DMS 273 treated with DMSO at 0.1 percent for 48 hours (cell line): ENCODE measurements around the gene OR11H6.
"Not testable (repeated sequence)": the region's sequence is repeated elsewhere in the genome, so short reads cannot be mapped to it uniquely, and the experiment has no call there.

ENCODE experiments used
- DNase-seq: peaks from one replicate; lab custom pipeline; 2025; lab: John Stamatoyannopoulos, UW

Gene OR11H6

GRCh38 chr14:20223410-20223809, at the start of gene OR11H6:
OR11H6 (plus strand) TSS chr14:20223710; CDS start chr14:20223710, 0 bp downstream.
- DNase-seq = no peak

- not testable (repeated sequence) for DNase-seq
Observed at GRCh38 chr14:20174205-20174604, 49.3 kb upstream of the OR11H6 start.

- DNase-seq = no peak
Observed at GRCh38 chr14:20176330-20176729, 47.2 kb upstream of the OR11H6 start.

GRCh38 chr14:20177433-20177974, 46.0 kb upstream of the OR11H6 start:
- DNase-seq = no peak

- no peak for DNase-seq
Observed at GRCh38 chr14:20179218-20179617, 44.3 kb upstream of the OR11H6 start.

GRCh38 chr14:20179880-20180279, 43.6 kb upstream of the OR11H6 start:
- DNase-seq = no peak

- no peak for DNase-seq
Observed at GRCh38 chr14:20180486-20180885, 43.0 kb upstream of the OR11H6 start.

GRCh38 chr14:20184181-20184580, 39.3 kb upstream of the OR11H6 start:
- no peak for DNase-seq

GRCh38 chr14:20190596-20190995, 32.9 kb upstream of the OR11H6 start, which contains the start of gene OR11G2:
OR11G2 (plus strand) TSS chr14:20190896; CDS start chr14:20197438, 6,542 bp downstream.
- no peak for DNase-seq

GRCh38 chr14:20191396-20191795, 32.1 kb upstream of the OR11H6 start:
- DNase-seq = no peak

- no peak for DNase-seq
Observed at GRCh38 chr14:20194101-20194500, 29.4 kb upstream of the OR11H6 start.

- not testable (repeated sequence) for DNase-seq
Observed at GRCh38 chr14:20195170-20195569, 28.3 kb upstream of the OR11H6 start.

- no peak for DNase-seq
Observed at GRCh38 chr14:20195911-20196310, 27.6 kb upstream of the OR11H6 start.

GRCh38 chr14:20197459-20197858, 26.1 kb upstream of the OR11H6 start:
- no peak for DNase-seq

- DNase-seq = no peak
Observed at GRCh38 chr14:20198991-20199390, 24.5 kb upstream of the OR11H6 start.

- no peak for DNase-seq
Observed at GRCh38 chr14:20204721-20205120, 18.8 kb upstream of the OR11H6 start.

- DNase-seq = no peak
Observed at GRCh38 chr14:20209595-20209994, 13.9 kb upstream of the OR11H6 start.

GRCh38 chr14:20212406-20212805, 11.1 kb upstream of the OR11H6 start:
- DNase-seq = not testable (repeated sequence)

- DNase-seq = no peak
Observed at GRCh38 chr14:20215196-20215595, 8.3 kb upstream of the OR11H6 start.

GRCh38 chr14:20219033-20219432, 4.5 kb upstream of the OR11H6 start:
- no peak for DNase-seq

- DNase-seq = no peak
Observed at GRCh38 chr14:20228681-20229080, 5.2 kb downstream of the OR11H6 start, which contains the start of gene OR11H7. OR11H7 (plus strand) TSS chr14:20228981.

- not testable (repeated sequence) for DNase-seq
Observed at GRCh38 chr14:20235415-20235814, 11.9 kb downstream of the OR11H6 start.

GRCh38 chr14:20247646-20248246, 24.2 kb downstream of the OR11H6 start:
- no peak for DNase-seq

- DNase-seq = no peak
Observed at GRCh38 chr14:20262642-20263128, 39.2 kb downstream of the OR11H6 start.
